ENCODE data around the gene SMIM36.

Gene SMIM36

GRCh38 chr17:55451203-55451641 lies 60.0 kb downstream of the SMIM36 start:
- Histone ChIP-seq H3K36me3 (ENCODE audit: insufficient read depth, low read length) (no peaks in the 10 kb centered on the region), H3K4me3 (ENCODE audit: low read length, poor library complexity, severe bottlenecking) (no peak overlapping the region), H4K20me1 (ENCODE audit: insufficient read depth, low read length, poor library complexity, severe bottlenecking) (no peaks in the 10 kb centered on the region), H3K9me2 (replicated peaks; ENCODE audit: low read depth, low read length) (no peaks in the 10 kb centered on the region), H2AFZ (ENCODE audit: low read length) (no peak overlapping the region), H3K4me1 (ENCODE audit: insufficient read depth, low read length, poor library complexity, severe bottlenecking) (peaks cover 32% of the 10 kb centered on the region), H3K27me3 (ENCODE audit: insufficient read depth, low read length, poor library complexity, severe bottlenecking) (no peaks in the 10 kb centered on the region), H3F3A (ENCODE audit: low read depth) (peaks cover 3% of the 10 kb centered on the region; the same call in 1 of the 2 replicates), H3K9me3 (ENCODE audit: insufficient read depth, low read depth, low read length) (no peaks in the 10 kb centered on the region), H3K9ac (ENCODE audit: low read depth, low read length, poor library complexity, severe bottlenecking) (no peak overlapping the region), H3K4me2 (ENCODE audit: low read depth, low read length, poor library complexity, severe bottlenecking) (peak overlapping the region; percentile 7), H3K79me2 (ENCODE audit: insufficient read depth, low read length) (no peaks in the 10 kb centered on the region)
- TF ChIP-seq EZH2phosphoT487 (IDR thresholded peaks at IDR 0.05; ENCODE audit: borderline replicate concordance): no peak
- TF ChIP-seq, protein P1, sequence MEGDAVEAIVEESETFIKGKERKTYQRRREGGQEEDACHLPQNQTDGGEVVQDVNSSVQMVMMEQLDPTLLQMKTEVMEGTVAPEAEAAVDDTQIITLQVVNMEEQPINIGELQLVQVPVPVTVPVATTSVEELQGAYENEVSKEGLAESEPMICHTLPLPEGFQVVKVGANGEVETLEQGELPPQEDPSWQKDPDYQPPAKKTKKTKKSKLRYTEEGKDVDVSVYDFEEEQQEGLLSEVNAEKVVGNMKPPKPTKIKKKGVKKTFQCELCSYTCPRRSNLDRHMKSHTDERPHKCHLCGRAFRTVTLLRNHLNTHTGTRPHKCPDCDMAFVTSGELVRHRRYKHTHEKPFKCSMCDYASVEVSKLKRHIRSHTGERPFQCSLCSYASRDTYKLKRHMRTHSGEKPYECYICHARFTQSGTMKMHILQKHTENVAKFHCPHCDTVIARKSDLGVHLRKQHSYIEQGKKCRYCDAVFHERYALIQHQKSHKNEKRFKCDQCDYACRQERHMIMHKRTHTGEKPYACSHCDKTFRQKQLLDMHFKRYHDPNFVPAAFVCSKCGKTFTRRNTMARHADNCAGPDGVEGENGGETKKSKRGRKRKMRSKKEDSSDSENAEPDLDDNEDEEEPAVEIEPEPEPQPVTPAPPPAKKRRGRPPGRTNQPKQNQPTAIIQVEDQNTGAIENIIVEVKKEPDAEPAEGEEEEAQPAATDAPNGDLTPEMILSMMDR (conservative IDR thresholded peaks at IDR 0.05; ENCODE audit: low read length): no peak

DNA sequence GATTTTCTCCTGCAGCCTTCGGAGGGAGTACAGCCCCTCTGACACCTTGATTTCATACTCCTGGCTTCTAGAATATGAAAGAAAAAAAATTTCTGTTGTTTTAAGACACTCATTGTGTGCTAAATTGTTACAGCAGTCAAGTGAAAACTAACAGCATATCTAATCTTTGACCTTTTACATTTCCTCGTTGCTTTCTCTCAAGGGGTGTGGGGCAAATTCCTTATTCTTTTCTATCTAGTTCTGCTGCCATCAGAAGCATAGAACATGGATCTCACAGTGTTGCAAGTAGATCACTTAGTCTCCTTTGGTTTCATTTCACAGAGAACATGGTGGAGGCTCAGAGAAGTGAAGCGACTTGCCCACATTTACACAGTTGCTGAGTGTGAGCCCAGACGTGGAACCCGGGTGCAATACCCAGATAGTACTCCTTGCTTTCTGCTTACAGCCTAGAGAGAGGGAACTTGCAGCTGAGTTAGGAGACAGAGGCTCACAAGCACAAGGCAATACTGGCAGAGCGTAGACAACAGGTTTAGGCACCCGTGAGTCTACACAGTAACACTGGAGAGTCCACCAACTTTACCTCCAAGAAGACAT lies 60.9 kb downstream of the SMIM36 start:
- Histone ChIP-seq H3K4me1 (ENCODE audit: insufficient read depth, low read length, poor library complexity, severe bottlenecking) (peaks cover 32% of the 10 kb centered on the region), H3K4me2 (ENCODE audit: low read depth, low read length, poor library complexity, severe bottlenecking) (no peak overlapping the region), H3F3A (ENCODE audit: low read depth) (peaks cover 3% of the 10 kb centered on the region; the same call in 1 of the 2 replicates), H3K4me3 (ENCODE audit: low read length, poor library complexity, severe bottlenecking) (no peak overlapping the region), H3K79me2 (ENCODE audit: insufficient read depth, low read length) (no peaks in the 10 kb centered on the region), H3K27me3 (ENCODE audit: insufficient read depth, low read length, poor library complexity, severe bottlenecking) (no peaks in the 10 kb centered on the region), H4K20me1 (ENCODE audit: insufficient read depth, low read length, poor library complexity, severe bottlenecking) (no peaks in the 10 kb centered on the region), H2AFZ (ENCODE audit: low read length) (no peak overlapping the region), H3K9ac (ENCODE audit: low read depth, low read length, poor library complexity, severe bottlenecking) (no peak overlapping the region), H3K36me3 (ENCODE audit: insufficient read depth, low read length) (no peaks in the 10 kb centered on the region), H3K9me3 (ENCODE audit: insufficient read depth, low read depth, low read length) (no peaks in the 10 kb centered on the region), H3K9me2 (replicated peaks; ENCODE audit: low read depth, low read length) (no peaks in the 10 kb centered on the region)
- no peak for TF ChIP-seq EZH2phosphoT487 (IDR thresholded peaks at IDR 0.05; ENCODE audit: borderline replicate concordance)

DNA sequence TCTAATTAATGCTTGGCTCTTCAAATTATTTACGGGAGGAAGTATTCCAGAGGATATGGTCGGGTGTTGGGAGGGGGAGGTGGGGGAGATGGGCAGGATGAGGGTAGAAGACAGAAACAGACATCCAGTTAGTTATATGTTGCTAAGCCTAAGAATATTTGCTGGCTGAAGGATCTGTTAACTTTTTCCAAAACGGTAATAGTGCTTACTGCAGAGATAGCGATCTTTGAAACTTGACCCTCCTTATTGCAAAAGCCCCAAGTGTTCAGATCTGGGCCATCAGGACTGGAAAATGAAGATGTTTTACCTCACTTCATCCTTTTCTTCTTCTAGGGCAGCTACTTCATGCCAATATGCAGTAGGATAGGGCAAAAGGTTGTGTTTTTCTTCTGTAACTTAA lies 62.6 kb downstream of the SMIM36 start:
- Histone ChIP-seq H3K4me3 (ENCODE audit: low read length, poor library complexity, severe bottlenecking) (no peak overlapping the region), H3K27me3 (ENCODE audit: insufficient read depth, low read length, poor library complexity, severe bottlenecking) (no peaks in the 10 kb centered on the region), H3K9me2 (replicated peaks; ENCODE audit: low read depth, low read length) (no peaks in the 10 kb centered on the region), H3K36me3 (ENCODE audit: insufficient read depth, low read length) (no peaks in the 10 kb centered on the region), H2AFZ (ENCODE audit: low read length) (no peak overlapping the region), H4K20me1 (ENCODE audit: insufficient read depth, low read length, poor library complexity, severe bottlenecking) (no peaks in the 10 kb centered on the region), H3K4me2 (ENCODE audit: low read depth, low read length, poor library complexity, severe bottlenecking) (no peak overlapping the region), H3K4me1 (ENCODE audit: insufficient read depth, low read length, poor library complexity, severe bottlenecking) (peaks cover 32% of the 10 kb centered on the region), H3K9me3 (ENCODE audit: insufficient read depth, low read depth, low read length) (no peaks in the 10 kb centered on the region), H3F3A (ENCODE audit: low read depth) (peaks cover 3% of the 10 kb centered on the region; the same call in 1 of the 2 replicates), H3K79me2 (ENCODE audit: insufficient read depth, low read length) (no peaks in the 10 kb centered on the region), H3K9ac (ENCODE audit: low read depth, low read length, poor library complexity, severe bottlenecking) (no peak overlapping the region)
- TF ChIP-seq, protein P1 (conservative IDR thresholded peaks at IDR 0.05; ENCODE audit: low read length): no peak
- TF ChIP-seq EZH2phosphoT487 (IDR thresholded peaks at IDR 0.05; ENCODE audit: borderline replicate concordance): no peak
